ENCODE data around the gene DAAM2.

DNA sequence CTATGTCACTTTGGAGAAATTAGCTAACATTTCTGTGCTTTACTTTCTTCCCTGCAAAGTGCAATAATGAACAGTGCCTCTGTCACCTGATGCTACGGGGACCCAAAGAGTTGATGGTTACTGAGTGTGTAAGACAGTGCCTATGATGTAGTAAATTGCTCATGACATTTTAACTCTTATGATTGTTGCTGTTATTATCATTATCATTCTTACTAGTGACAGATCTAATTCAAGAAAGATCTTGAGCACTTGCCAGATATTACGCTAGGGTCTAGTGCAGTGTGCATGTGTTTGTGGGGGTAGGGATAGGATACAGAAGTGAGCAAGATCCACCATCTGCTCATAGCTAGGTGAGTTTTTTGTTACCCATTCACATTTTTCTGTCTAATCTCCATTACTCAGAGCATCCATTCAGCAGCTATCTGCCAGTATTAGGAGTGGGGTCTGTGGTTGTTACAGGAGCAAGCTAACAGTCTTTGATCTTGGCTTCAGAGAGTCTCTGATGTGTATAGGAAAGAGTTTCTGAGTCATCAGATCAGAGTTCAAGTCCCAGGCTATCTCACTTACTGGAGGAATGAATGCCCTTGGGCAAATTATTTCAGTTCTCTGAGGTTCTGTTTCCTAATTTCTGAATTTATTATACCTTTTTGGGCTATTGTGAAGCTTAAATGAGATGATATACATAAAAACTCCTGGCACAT is 33.1 kb upstream of the DAAM2 start:
- TF ChIP-seq YY1 (IDR thresholded peaks at IDR 0.05; ENCODE audit: low read depth, low read length) (no peak), ASH2L (IDR thresholded peaks at IDR 0.05; ENCODE audit: low read length) (no peak), SUZ12 (IDR thresholded peaks at IDR 0.05; ENCODE audit: low read length) (no peak), POLR2AphosphoS5 (IDR thresholded peaks at IDR 0.05; ENCODE audit: low read depth, low read length) (no peak), GABPA (IDR thresholded peaks at IDR 0.05; ENCODE audit: borderline replicate concordance, insufficient read depth, low read length) (no peak), SIN3A (conservative IDR thresholded peaks at IDR 0.05 in 1 of 2, IDR thresholded peaks at IDR 0.05 in 1 of 2; ENCODE audit: low read depth in 1 of 2, low read length in 2 of 2) (no peak), KDM4A (IDR thresholded peaks at IDR 0.05; ENCODE audit: low read depth, low read length, severe bottlenecking) (no peak)
- TF ChIP-seq, protein P1, sequence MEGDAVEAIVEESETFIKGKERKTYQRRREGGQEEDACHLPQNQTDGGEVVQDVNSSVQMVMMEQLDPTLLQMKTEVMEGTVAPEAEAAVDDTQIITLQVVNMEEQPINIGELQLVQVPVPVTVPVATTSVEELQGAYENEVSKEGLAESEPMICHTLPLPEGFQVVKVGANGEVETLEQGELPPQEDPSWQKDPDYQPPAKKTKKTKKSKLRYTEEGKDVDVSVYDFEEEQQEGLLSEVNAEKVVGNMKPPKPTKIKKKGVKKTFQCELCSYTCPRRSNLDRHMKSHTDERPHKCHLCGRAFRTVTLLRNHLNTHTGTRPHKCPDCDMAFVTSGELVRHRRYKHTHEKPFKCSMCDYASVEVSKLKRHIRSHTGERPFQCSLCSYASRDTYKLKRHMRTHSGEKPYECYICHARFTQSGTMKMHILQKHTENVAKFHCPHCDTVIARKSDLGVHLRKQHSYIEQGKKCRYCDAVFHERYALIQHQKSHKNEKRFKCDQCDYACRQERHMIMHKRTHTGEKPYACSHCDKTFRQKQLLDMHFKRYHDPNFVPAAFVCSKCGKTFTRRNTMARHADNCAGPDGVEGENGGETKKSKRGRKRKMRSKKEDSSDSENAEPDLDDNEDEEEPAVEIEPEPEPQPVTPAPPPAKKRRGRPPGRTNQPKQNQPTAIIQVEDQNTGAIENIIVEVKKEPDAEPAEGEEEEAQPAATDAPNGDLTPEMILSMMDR (IDR thresholded peaks at IDR 0.05; ENCODE audit: control extremely low read depth in 1 of 3, insufficient read depth in 1 of 3, low read depth in 1 of 3, low read length in 3 of 3), result no peak
